GM12878 (cell line): ENCODE results near the gene RFC1. TPM values are rescaled to one million over a fixed set of nuclear protein-coding genes. Genes with fewer than 3 reads are reported as not detected.
A peak's percentile ranks its signal among the peaks of the same experiment; 100 is the strongest.

Experiments
- ATAC-seq: fragments of 200-7000 bp; cut with Tn5 transposase; 3 replicates; pipeline ENCODE4 v1.9.1; 2020; ENCODE audit warnings: mild to moderate bottlenecking, moderate library complexity
- BruUV-seq: library from RNA; stranded (reverse); fragments of 400-500 nt; replicated peaks from 2 replicates; lab custom pipeline; 2021; lab: Mats Ljungman, UMichigan
- CTCF ChIA-PET: fragments of 300-600 bp; sonication (Branson Sonifier 250); formaldehyde crosslinking; extraction: SDS; loops from one replicate; lab custom pipeline; 2021; ENCODE audit warnings: inconsistent platforms; lab: Yijun Ruan, JAX
- POLR2A ChIA-PET: fragments of 350-600 bp; formaldehyde crosslinking; extraction: SDS; loops from one replicate; lab custom pipeline; 2021; ENCODE audit warnings: inconsistent platforms; lab: Charles Lee
- RAD21 ChIA-PET: fragments of 300-600 bp; sonication (Branson Sonifier 250); formaldehyde crosslinking; loops from one replicate; lab custom pipeline; 2023; ENCODE audit warnings: antibody characterized with exemption; ENCODE audit not compliant: unreplicated experiment; lab: Charles Lee
- SMC1A ChIA-PET: fragments of 300-600 bp; sonication (Branson Sonifier 250); formaldehyde crosslinking; loops from one replicate; lab custom pipeline; 2023; ENCODE audit not compliant: unreplicated experiment, uncharacterized antibody; lab: Charles Lee
- DNase-seq: peaks from one replicate; pipeline ENCODE4 v3.0.0-alpha.2; 2011; ENCODE audit warnings: low read depth, low spot score
- FAIRE-seq: peaks from 3 replicates; lab custom pipeline; 2011; peaks lifted over from hg19 to GRCh38; lab: Jason Lieb, UNC
- H2AFZ ChIP-seq: 2 replicates; pipeline ENCODE4 v1.6.0; 2011; ENCODE audit warnings: low read depth, low read length, control low read depth; ENCODE audit not compliant: control insufficient read depth
- H3K27ac ChIP-seq: 2 replicates; pipeline ENCODE4 v1.5.1; 2011; ENCODE audit warnings: control low read depth; ENCODE audit not compliant: control insufficient read depth, insufficient read depth
- H3K27me3 ChIP-seq, 2 experiments: replicated peaks in 1 of 2; 2 replicates each; pipeline versions ENCODE4 v1.6.0 to v1.6.1; 2011; ENCODE audit warnings: low read length in 1 of 2; ENCODE audit not compliant: control insufficient read depth in 2 of 2, insufficient read depth in 2 of 2
- H3K36me3 ChIP-seq, 2 experiments: 2 replicates each; pipeline ENCODE4 v1.5.1; 2011; ENCODE audit warnings: low read length in 1 of 2; ENCODE audit not compliant: control insufficient read depth in 2 of 2, insufficient read depth in 2 of 2
- H3K4me1 ChIP-seq: 2 replicates; pipeline ENCODE4 v1.6.1; 2011; ENCODE audit warnings: mild to moderate bottlenecking, low read length, moderate library complexity, mixed read lengths; ENCODE audit not compliant: control insufficient read depth, insufficient read depth
- H3K4me2 ChIP-seq: 2 replicates; pipeline ENCODE4 v1.6.0; 2011; ENCODE audit warnings: control low read depth; ENCODE audit not compliant: control insufficient read depth, insufficient read depth
- H3K4me3 ChIP-seq: fragments of 200-600 bp; sonication (generic); 2 replicates; pipeline ENCODE4 v1.5.1; 2016
- H3K79me2 ChIP-seq: 2 replicates; pipeline ENCODE4 v1.6.0; 2011; ENCODE audit warnings: low read length; ENCODE audit not compliant: control insufficient read depth, insufficient read depth
- H3K9ac ChIP-seq: 2 replicates; pipeline ENCODE4 v1.8.0; 2011; ENCODE audit warnings: low read length, control low read depth, mixed read lengths; ENCODE audit not compliant: control insufficient read depth, insufficient read depth
- H3K9me3 ChIP-seq: replicated peaks from 3 replicates; pipeline ENCODE4 v1.5.1; 2011; ENCODE audit warnings: mild to moderate bottlenecking, low read length; ENCODE audit not compliant: control insufficient read depth, insufficient read depth
- H4K20me1 ChIP-seq: 2 replicates; pipeline ENCODE4 v1.6.0; 2011; ENCODE audit not compliant: control insufficient read depth, insufficient read depth
- BACH1 ChIP-seq: fragments of 450-650 bp; IDR thresholded peaks from 2 replicates; pipeline ENCODE4 v1.6.1; 2017; ENCODE audit warnings: mild to moderate bottlenecking, borderline replicate concordance
- NRF1 ChIP-seq: conservative IDR thresholded peaks from 2 replicates; pipeline ENCODE4 v1.6.1; 2011; ENCODE audit warnings: mild to moderate bottlenecking, low read depth, low read length, improper control_type of control experiment
- POU2F2 ChIP-seq: IDR thresholded peaks from 3 replicates; pipeline ENCODE4 v1.6.1; 2011; ENCODE audit warnings: low read depth, mild to moderate bottlenecking, low read length, borderline replicate concordance
- TBL1XR1 ChIP-seq: IDR thresholded peaks from 2 replicates; pipeline ENCODE4 v1.6.1; 2012; ENCODE audit warnings: low read depth, low read length, improper control_type of control experiment
- ZNF384 ChIP-seq: IDR thresholded peaks from 2 replicates; pipeline ENCODE4 v1.6.1; 2012; ENCODE audit warnings: low read depth, mild to moderate bottlenecking, low read length, improper control_type of control experiment, borderline replicate concordance
- ZNF622 ChIP-seq: fragments of 450-650 bp; IDR thresholded peaks from 2 replicates; pipeline ENCODE4 v1.6.1; 2017; ENCODE audit warnings: mild to moderate bottlenecking, inconsistent platforms
- ZZZ3 ChIP-seq: IDR thresholded peaks from 2 replicates; pipeline ENCODE4 v1.6.1; 2011; ENCODE audit warnings: low read depth; ENCODE audit not compliant: control insufficient read depth, insufficient read length
- WGBS: methylation state at CpG from one replicate; pipeline ENCODE4 v1.1.6; 2016; ENCODE audit warnings: low lambda C conversion rate; ENCODE audit not compliant: insufficient replicate concordance, insufficient coverage; ENCODE audit errors: missing lambda C conversion rate; 5-methylcytosine and 5-hydroxymethylcytosine counted together
- in situ Hi-C: fragments of 300-500 bp; cut with MboI; formaldehyde crosslinking; loops from 9 replicates; pipeline ENCODE4 v1.14.3; 2018; ENCODE audit warnings: mixed read lengths
- intact Hi-C: fragments of 100-400 bp; cut with micrococcal nuclease; formaldehyde crosslinking; loops from one replicate; pipeline ENCODE4 v1.14.2; 2022; ENCODE audit not compliant: unreplicated experiment
- polyA plus RNA-seq, 11 experiments: library from polyadenylated mRNA; depleted of rRNA in 4 of 11; unstranded in 6 of 11; stranded (reverse) in 5 of 11; fragments of >200 nt; fragmentation: Nextera tagmentation in 4 of 11; fragmentation: Illumina TruSeq in 1 of 11; extraction: Ambion mirVana in 4 of 11; extraction: Trizol in 1 of 11; gene quantifications; 1 replicate in 1 of 11; 2 replicates in 10 of 11; pipeline versions ENCODE4 v1.2.1 to v1.2.3, GENCODE V29; 2011 to 2016; ENCODE audit warnings: inconsistent platforms in 2 of 11, missing spikeins in 2 of 11, low read depth in 1 of 11
- total RNA-seq, 4 experiments: library from RNA; depleted of rRNA in 3 of 4; stranded (reverse); fragments of >200 nt in 3 of 4; fragmentation: Illumina TruSeq in 1 of 4; extraction: Trizol in 1 of 4; gene quantifications; 2 replicates each; pipeline versions ENCODE4 v1.2.1 to v1.2.3, GENCODE V29; 2013 to 2021

The RFC1 gene
- total and polyA plus RNA-seq, 10 of the 15 experiments (the other 5 are each of a cell fraction or from before 2014, with no cell fraction given) = 22.5 to 67.8 (median 40.3) TPM

DNA sequence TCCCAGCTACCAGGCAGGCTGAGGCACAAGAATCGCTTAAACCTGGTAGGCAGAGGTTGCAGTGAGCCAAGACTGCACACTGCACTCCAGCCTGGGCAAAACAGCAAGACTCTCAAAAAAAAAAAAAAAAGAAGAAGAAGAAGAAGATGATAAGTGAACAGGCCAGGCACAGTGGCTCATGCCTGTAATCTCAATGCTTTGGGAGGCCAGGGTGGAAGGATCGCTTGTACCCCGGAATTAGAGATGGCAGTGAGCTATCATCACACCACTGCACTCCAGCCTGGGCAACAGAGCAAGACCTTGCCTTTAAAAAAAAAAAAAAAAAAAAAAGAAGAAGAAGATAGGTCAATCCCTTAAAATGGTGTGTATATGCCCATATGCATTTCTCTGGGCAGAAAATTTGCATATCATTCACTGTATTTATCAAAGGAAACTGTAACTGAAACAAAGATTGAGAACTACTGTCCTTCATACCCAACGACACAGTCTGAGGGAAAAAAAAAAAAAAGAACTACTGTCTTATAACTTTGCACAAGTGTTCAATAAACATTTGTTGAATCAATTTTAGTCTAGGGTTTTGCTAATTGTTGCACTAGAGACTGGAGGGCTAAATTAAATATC is 2.3 kb downstream of the RFC1 start:
- H2AFZ ChIP-seq = no peak overlapping the region
- ChIA-PET RAD21 (interaction anchor here (0.8 to 3.8 kb wide), 7 partner anchors 9 to 1095 kb away, joined by 3 to 18 read pairs (median 4); partner anchors contain the start of gene WDR19), SMC1A (interaction anchor here (0.5 to 5.6 kb wide), 6 partner anchors 9 to 96 kb away, joined by 3 to 51 read pairs (median 4); partner anchors contain the start of gene RPL9), POLR2A (interaction anchor here (0.6 to 4.4 kb wide), 6 partner anchors 9 to 1257 kb away, joined by 3 to 27 read pairs (median 4); partner anchors contain the start of genes LIAS and RPL9), CTCF (interaction anchor here (1.1 to 1.6 kb wide), 3 partner anchors 8 to 85 kb away, joined by 3 to 5 read pairs (median 5); no protein-coding TSS in a partner anchor)
- H3K27ac ChIP-seq = no peak overlapping the region
- H4K20me1 ChIP-seq = no peaks in the 10 kb centered on the region
- no TSS peak for BruUV-seq
- 65% methylated on average over 4 of the region's 4 CpGs for WGBS
- intact Hi-C loops (no loop called here), in situ Hi-C loops (loop anchor here (25.0 kb wide), 1 partner anchor 1823 kb away; no protein-coding TSS in a partner anchor)
- no peaks in the 10 kb centered on the region for H3K27me3 ChIP-seq
- H3K9ac ChIP-seq = no peak overlapping the region
- DNase-seq (no peak), ATAC-seq (peak; percentile 54), FAIRE-seq (no peak)
- no peaks in the 10 kb centered on the region; a peak in 1 of 4 replicates for H3K36me3 ChIP-seq
- TF ChIP-seq ZNF384 = peak; percentile 70
- TF ChIP-seq ZNF622 = no peak
- peak; percentile 67; the same call in 2 of the 3 replicates for TF ChIP-seq POU2F2
- TF ChIP-seq NRF1 = no peak
- no peak for TF ChIP-seq BACH1
- TF ChIP-seq TBL1XR1 = no peak
- TF ChIP-seq ZZZ3 = no peak
- H3K4me3 ChIP-seq = peak overlapping the region; percentile 54
- H3K4me1 ChIP-seq = peaks cover 9% of the 10 kb centered on the region
- peaks cover 53% of the 10 kb centered on the region for H3K79me2 ChIP-seq
- peak overlapping the region; percentile 51 for H3K4me2 ChIP-seq
- no peaks in the 10 kb centered on the region for H3K9me3 ChIP-seq
